PFSK-1 (cell line): Measurements from ENCODE around the gene SLC15A1.

Experiments
- FOXP2 ChIP-seq: optimal IDR thresholded peaks from 2 replicates; pipeline ENCODE3; 2011; ENCODE audit warnings: borderline replicate concordance, control low read depth, inconsistent platforms; ENCODE audit not compliant: insufficient read depth; ENCODE audit errors: extremely low read length, extremely low read depth
- POLR2AphosphoS5 ChIP-seq: IDR thresholded peaks from 2 replicates; pipeline ENCODE4 v1.6.1; 2012; ENCODE audit warnings: low read depth, mild to moderate bottlenecking, control low read depth, low read length, moderate library complexity
- SIN3A ChIP-seq: IDR thresholded peaks from 2 replicates; pipeline ENCODE4 v1.6.1; 2012; ENCODE audit warnings: mild to moderate bottlenecking, low read length, moderate library complexity, borderline replicate concordance; ENCODE audit not compliant: insufficient read depth
- TAF1 ChIP-seq: IDR thresholded peaks from 2 replicates; pipeline ENCODE4 v1.6.1; 2012; ENCODE audit warnings: low read length, control low read depth, borderline replicate concordance; ENCODE audit not compliant: insufficient read depth
- TF ChIP-seq, protein P1 (sequence below), 2 experiments: IDR thresholded peaks; 2 replicates each; pipeline versions ENCODE4 v1.6.1 to v1.8.0; 2011 to 2012; ENCODE audit warnings: low read depth in 2 of 2, low read length in 2 of 2, control low read depth in 1 of 2, inconsistent platforms in 1 of 2, mild to moderate bottlenecking in 1 of 2, moderate library complexity in 1 of 2; ENCODE audit not compliant: insufficient read depth in 1 of 2

SLC15A1 gene

DNA sequence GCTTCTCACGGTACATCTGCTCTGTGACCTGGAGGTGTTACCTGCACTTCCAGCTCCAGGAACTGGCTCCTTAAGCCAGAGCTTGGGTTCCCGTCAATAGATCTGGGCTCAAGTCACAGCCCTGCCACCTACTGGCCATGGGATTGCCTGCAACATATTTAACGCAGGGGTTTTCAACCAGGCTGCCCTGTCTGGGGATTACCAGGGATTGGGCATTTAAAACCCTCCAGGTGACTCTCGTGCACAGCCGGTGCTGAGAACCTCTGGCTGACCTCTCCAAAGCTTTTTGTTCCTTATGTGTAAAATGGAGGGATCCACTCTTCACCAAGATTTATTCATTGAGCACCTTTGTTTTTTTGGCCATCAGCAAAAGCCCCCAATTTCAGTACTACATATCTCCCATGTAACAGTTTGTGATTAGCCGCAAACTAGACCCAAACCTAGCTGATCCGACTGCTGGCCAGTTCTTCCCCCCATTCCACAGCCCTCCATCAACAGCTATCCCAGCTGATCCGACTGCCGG is 98.9 kb downstream of the SLC15A1 start:
- TF ChIP-seq POLR2AphosphoS5 (no peak), SIN3A (no peak), FOXP2 (no peak), TAF1 (no peak)
- TF ChIP-seq, protein P1, sequence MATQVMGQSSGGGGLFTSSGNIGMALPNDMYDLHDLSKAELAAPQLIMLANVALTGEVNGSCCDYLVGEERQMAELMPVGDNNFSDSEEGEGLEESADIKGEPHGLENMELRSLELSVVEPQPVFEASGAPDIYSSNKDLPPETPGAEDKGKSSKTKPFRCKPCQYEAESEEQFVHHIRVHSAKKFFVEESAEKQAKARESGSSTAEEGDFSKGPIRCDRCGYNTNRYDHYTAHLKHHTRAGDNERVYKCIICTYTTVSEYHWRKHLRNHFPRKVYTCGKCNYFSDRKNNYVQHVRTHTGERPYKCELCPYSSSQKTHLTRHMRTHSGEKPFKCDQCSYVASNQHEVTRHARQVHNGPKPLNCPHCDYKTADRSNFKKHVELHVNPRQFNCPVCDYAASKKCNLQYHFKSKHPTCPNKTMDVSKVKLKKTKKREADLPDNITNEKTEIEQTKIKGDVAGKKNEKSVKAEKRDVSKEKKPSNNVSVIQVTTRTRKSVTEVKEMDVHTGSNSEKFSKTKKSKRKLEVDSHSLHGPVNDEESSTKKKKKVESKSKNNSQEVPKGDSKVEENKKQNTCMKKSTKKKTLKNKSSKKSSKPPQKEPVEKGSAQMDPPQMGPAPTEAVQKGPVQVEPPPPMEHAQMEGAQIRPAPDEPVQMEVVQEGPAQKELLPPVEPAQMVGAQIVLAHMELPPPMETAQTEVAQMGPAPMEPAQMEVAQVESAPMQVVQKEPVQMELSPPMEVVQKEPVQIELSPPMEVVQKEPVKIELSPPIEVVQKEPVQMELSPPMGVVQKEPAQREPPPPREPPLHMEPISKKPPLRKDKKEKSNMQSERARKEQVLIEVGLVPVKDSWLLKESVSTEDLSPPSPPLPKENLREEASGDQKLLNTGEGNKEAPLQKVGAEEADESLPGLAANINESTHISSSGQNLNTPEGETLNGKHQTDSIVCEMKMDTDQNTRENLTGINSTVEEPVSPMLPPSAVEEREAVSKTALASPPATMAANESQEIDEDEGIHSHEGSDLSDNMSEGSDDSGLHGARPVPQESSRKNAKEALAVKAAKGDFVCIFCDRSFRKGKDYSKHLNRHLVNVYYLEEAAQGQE (IDR thresholded peaks at IDR 0.05; ENCODE audit: insufficient read depth in 1 of 2, low read depth in 2 of 2, low read length in 2 of 2) = no peak

DNA sequence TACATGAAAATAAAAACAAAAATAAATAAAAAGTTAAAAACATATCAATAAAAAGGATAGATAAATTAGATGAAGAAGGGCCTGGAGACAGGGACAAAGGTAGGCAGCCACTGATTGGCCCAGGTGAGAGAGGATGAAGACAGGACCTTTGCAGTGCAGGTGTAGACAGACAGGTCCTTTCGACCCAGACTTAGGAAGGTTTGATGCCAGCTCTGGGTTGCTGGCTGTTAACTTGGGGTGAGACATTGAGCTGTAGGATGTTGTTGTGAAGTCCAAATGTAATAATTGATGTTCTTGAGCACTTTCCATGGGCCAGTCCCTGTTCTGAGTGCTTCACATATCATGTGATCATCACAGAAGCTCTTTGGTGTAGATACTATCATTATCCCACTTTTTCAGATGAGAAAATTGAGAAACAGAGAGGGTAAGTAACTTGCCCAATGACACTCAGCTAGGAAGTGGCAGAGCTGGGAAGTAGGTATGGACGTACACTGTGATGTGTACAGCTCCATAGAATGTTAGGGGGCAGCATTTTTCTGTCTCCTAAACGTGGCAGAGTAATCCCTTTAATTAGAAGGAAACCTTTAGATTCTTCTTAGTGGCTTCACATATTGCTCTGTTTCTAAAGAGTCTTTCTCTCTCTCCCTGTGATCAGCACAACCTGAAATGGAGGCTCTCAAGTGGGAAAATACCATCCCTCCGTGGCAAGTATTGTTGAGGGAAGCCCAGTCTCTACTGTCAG is 99.6 kb downstream of the SLC15A1 start:
- no peak for TF ChIP-seq POLR2AphosphoS5
- TF ChIP-seq TAF1 = no peak
- no peak for TF ChIP-seq FOXP2
- no peak for TF ChIP-seq SIN3A
- TF ChIP-seq, protein P1 (IDR thresholded peaks at IDR 0.05; ENCODE audit: insufficient read depth in 1 of 2, low read depth in 2 of 2, low read length in 2 of 2) = no peak

DNA sequence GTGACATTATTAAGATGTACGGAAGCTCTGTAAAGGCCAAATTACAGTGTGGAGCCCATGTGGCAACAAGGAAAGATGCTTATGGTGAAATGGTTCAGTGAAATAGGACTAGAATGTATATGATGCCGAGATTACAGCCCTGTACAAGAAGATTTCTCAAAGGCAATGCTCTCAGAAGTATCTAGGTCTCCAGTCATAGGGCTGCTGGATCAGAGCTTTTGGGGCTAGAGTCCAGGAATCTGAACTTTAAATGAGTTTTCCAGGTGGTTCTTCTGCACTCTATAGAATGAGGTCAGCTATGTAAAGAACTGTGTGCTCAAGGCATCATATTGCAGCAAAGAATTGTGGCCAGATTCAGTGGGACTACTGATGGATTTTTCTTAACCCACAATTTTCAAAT is 100.2 kb downstream of the SLC15A1 start:
- TF ChIP-seq, protein P1 (IDR thresholded peaks at IDR 0.05; ENCODE audit: insufficient read depth in 1 of 2, low read depth in 2 of 2, low read length in 2 of 2) = no peak
- TF ChIP-seq FOXP2 = no peak
- no peak for TF ChIP-seq TAF1
- no peak for TF ChIP-seq POLR2AphosphoS5
- no peak for TF ChIP-seq SIN3A

DNA sequence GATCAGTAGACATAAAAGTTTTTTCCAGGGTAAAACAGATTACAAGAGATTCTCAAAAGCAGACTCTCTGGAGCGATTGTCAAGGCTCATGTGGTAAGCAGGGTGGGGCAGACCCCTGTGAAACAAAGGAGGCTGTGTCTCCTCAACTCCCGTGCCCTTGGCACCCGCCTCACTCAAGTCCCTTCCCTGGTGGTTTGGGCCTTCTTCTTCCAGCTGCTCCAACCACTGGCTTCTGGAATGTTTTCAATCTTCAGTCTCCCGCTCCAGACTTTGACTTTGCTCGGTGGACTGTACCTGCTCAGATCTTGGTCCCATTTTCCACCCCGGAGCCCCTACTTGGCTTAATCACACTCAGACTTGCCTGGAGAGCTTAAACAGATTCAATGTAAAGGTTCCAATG is 100.7 kb downstream of the SLC15A1 start:
- TF ChIP-seq SIN3A = no peak
- no peak for TF ChIP-seq TAF1
- TF ChIP-seq, protein P1 (IDR thresholded peaks at IDR 0.05; ENCODE audit: insufficient read depth in 1 of 2, low read depth in 2 of 2, low read length in 2 of 2) = no peak
- no peak for TF ChIP-seq POLR2AphosphoS5
- TF ChIP-seq FOXP2 = no peak

DNA sequence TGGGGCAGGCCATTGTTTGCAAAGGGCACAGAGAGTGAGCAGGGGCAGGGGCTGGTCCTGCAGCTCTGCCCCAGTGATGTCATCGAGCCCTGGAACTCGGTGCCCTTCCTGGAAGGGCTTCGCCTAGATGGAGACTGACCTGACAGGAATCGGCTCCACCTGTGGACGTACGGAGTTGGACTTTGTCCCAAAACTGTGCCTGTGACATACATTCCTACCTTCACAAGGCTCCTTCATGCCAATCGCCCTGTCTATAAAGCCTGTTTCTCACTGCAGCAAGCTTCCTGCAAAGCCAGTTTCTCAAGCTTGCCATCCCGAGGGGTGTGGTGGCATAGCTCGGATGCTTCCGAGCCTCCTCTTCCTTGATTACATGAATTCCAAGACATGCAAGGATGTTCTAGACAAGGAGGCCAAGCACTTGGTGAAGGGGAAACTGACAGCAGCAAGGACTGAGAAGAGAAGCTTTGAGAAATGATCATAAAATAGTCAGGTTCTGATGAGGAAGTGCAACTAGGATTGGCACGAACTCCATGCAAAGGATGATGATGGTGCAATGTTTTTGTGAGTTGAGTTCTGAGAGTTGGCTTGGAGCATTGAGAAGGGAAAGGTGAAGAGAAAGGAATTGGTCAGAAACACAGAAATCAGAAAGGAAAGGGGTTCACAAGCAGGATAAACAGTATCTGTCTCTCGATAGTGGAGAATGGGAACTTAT is 101.9 kb downstream of the SLC15A1 start:
- TF ChIP-seq FOXP2 (no peak), SIN3A (no peak), POLR2AphosphoS5 (no peak), TAF1 (no peak)
- TF ChIP-seq, protein P1 (IDR thresholded peaks at IDR 0.05; ENCODE audit: insufficient read depth in 1 of 2, low read depth in 2 of 2, low read length in 2 of 2) = no peak
